ENCODE data around the gene FKBP14.

FKBP14 gene, protein sequence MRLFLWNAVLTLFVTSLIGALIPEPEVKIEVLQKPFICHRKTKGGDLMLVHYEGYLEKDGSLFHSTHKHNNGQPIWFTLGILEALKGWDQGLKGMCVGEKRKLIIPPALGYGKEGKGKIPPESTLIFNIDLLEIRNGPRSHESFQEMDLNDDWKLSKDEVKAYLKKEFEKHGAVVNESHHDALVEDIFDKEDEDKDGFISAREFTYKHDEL

DNA sequence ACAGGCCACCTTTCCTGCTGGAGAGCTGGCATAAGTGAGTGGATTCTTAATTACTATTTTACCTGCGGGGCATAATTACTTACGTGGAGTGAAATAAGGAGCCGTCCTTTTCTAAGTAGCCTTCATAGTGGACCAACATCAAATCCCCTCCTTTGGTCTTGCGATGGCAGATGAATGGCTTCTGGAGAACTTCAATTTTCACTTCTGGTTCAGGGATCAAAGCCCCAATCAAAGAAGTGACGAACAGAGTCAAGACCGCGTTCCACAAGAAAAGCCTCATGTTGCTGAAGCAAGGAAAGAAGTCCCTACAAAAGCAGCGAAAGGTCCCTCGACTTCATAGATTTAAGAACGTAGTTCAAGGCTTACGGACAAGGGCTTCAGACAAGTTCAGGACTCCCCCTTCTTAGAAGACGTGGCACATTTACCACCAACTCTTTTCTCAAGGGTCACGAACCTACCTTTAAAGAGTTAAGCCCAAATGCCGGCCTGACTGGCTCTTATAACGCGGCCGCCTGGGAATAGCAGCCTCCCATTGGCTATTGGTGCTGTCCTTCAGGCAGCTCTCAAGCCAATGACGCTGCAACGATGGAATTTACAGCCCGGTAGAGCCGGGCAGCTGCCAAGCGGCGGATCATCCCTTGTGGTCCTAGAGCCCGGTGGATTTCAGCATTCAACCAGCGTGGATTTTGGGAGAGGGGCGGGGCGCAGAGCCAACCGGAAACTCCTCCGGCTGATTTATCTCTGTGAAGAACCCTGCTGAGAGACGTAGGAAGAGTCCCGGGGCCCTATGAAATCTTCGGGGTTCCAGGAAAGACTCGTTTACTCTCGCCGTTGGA, at the start of gene FKBP14:
Gene FKBP14 (minus strand): TSS at position 474 of the 836 bp plus-strand sequence. CDS start 194 bp downstream, at position 280.
- TF ChIP-seq HDGF (IDR thresholded peaks at IDR 0.05; ENCODE audit: borderline replicate concordance) (no peak), L3MBTL2 (conservative IDR thresholded peaks at IDR 0.05) (peak; percentile 34; the same call in 1 of the 2 replicates), FOXM1 (IDR thresholded peaks at IDR 0.05; ENCODE audit: borderline replicate concordance) (peak; percentile 97), CTBP1 (IDR thresholded peaks at IDR 0.05; ENCODE audit: borderline replicate concordance) (peak; percentile 53; the same call in 1 of the 2 replicates), LEF1 (IDR thresholded peaks at IDR 0.05; ENCODE audit: borderline replicate concordance) (no peak), BHLHE40 (IDR thresholded peaks at IDR 0.05; ENCODE audit: borderline replicate concordance) (no peak), FOXK2 (IDR thresholded peaks at IDR 0.05) (no peak), SUZ12 (IDR thresholded peaks at IDR 0.05) (no peak)
- TF ChIP-seq, protein P1, sequence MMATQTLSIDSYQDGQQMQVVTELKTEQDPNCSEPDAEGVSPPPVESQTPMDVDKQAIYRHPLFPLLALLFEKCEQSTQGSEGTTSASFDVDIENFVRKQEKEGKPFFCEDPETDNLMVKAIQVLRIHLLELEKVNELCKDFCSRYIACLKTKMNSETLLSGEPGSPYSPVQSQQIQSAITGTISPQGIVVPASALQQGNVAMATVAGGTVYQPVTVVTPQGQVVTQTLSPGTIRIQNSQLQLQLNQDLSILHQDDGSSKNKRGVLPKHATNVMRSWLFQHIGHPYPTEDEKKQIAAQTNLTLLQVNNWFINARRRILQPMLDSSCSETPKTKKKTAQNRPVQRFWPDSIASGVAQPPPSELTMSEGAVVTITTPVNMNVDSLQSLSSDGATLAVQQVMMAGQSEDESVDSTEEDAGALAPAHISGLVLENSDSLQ (IDR thresholded peaks at IDR 0.05) = peak; percentile 100
- DNase-seq (ENCODE audit: extremely low spot score) = peak; percentile 93
- ChIA-PET POLR2A (no interaction called here), CTCF (no interaction called here)

DNA sequence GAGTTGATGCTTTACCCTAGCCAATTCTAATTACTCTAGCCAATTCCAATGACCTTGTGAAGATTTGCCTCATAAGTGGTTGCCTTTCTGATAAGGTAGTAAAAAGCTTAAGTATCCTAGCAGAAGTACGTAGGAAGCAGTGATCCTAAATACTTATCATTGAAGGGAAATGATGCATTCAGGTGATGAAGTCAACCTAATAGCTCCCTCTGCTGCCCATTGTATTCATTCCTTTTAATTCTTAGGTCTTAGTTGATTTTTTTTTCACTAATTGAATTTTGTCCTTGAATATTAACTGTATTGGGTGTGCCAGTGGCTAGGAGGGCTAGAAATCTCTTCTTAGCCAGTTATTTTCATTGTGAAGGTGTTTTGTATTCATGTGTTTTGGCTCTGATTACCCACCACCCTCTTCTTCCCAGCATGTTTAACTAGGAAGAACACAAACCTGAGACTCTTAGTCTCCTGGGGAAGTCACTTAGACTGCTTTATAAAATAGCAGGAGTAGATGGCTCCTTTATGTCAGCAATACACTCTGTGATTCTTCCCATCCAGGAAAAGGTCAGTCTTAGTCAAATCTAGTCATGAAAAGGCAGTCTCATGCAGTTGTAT, 48.0 kb upstream of the FKBP14 start:
- ChIA-PET CTCF (interaction anchor here (0.7 to 1.3 kb wide), 4 partner anchors 13 to 325 kb away, joined by 3 to 4 read pairs (median 4); no protein-coding TSS in a partner anchor), POLR2A (no interaction called here)
- peak; percentile 34 for DNase-seq (ENCODE audit: extremely low spot score)
- TF ChIP-seq HDGF (IDR thresholded peaks at IDR 0.05; ENCODE audit: borderline replicate concordance) (no peak), FOXA1 (IDR thresholded peaks at IDR 0.05) (no peak), CTBP1 (IDR thresholded peaks at IDR 0.05; ENCODE audit: borderline replicate concordance) (no peak), FOXM1 (IDR thresholded peaks at IDR 0.05; ENCODE audit: borderline replicate concordance) (no peak), TARDBP (IDR thresholded peaks at IDR 0.05) (no peak), ARNT (IDR thresholded peaks at IDR 0.05) (no peak), LEF1 (IDR thresholded peaks at IDR 0.05; ENCODE audit: borderline replicate concordance) (no peak), BHLHE40 (IDR thresholded peaks at IDR 0.05; ENCODE audit: borderline replicate concordance) (no peak), SUZ12 (IDR thresholded peaks at IDR 0.05) (no peak)
- TF ChIP-seq, protein P1 (IDR thresholded peaks at IDR 0.05) = no peak

DNA sequence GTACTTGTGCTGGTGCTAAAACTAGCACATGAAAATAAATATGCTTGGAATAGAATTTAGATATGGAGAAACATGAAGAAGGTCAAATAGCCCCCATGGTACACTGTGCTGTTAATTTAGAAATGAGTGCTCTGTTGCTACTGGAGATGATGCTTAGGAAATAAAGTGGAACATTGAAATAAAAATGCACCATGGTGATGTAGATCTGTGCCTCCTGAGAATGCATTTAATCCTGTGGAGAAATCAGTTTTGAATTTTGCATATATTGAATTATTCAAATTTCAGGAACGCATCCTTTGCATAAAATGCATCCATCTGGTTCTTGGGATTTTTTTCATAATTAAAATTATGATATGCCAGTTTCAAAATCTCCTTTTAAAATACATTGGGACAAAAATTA, 46.2 kb upstream of the FKBP14 start:
- POLR2A ChIA-PET = no interaction called here
- DNase-seq (ENCODE audit: extremely low spot score) = no peak
- CTCF ChIA-PET = interaction anchor here (0.7 kb wide), 2 partner anchors 11 to 444 kb away, joined by 5 to 7 read pairs; no protein-coding TSS in a partner anchor
- TF ChIP-seq FOXM1 (IDR thresholded peaks at IDR 0.05; ENCODE audit: borderline replicate concordance) (no peak), BHLHE40 (IDR thresholded peaks at IDR 0.05; ENCODE audit: borderline replicate concordance) (no peak), NFRKB (IDR thresholded peaks at IDR 0.05) (no peak)
- TF ChIP-seq, protein P1 (IDR thresholded peaks at IDR 0.05) = no peak

DNA sequence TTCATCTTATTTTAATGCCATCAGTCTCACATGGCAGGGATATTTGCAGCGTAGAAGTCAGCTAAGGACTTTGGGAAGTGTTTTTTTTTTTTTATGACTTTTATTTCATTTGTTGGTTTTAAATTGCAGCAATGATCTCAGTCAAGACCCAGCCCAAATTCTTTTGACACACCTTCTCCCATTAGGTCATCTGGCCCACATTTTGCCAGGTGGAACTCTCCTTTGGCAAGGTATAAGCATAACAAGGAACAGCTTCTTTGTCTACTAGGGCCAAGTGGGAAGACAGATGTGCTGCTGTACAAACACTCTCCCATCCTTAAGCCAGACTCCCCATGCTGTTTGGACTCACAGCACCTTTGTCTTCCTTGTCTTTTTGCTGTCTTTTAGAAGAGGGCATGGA, 43.5 kb upstream of the FKBP14 start:
- no peak for DNase-seq (ENCODE audit: extremely low spot score)
- TF ChIP-seq LEF1 (IDR thresholded peaks at IDR 0.05; ENCODE audit: borderline replicate concordance) = no peak
- TF ChIP-seq TARDBP (IDR thresholded peaks at IDR 0.05) = no peak
- no peak for TF ChIP-seq BHLHE40 (IDR thresholded peaks at IDR 0.05; ENCODE audit: borderline replicate concordance)
- CTCF ChIA-PET = no interaction called here
- POLR2A ChIA-PET = no interaction called here

DNA sequence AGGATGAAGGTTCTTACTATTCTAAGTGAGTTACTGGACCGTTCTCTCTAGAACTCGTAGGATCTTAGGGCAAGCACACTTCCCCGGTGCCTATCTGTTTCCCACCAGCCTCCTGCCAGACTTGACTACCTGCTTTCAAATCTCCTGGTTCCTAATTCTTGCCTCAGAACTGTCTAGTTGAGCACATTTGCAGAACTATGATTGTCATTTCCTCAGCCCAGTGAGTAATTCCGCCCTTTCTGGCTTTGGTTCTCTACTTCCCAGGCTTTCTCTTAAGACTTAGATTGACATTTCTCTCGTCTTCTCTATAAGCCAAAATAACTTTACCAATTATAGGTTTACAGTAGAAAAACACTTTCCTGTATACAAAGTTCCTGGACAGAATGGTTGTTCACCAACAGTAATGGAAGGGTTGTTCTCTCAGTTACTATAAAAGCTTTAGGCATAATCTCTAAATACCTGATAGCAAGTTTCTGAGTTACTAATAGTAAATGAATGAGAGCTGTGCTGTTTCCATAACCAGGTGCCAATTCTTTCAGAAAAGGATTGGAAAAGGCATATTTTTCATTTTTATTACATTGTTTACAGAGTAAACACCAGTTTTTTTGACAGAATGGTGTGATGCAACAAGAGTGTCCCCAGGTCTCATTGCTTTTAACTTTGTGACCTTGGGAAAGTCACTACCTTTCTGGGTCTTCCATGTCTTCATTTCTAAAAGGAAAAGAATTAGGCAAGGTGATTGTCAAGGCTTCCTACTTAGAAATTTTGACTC, 42.8 kb upstream of the FKBP14 start:
- TF ChIP-seq, protein P1 (IDR thresholded peaks at IDR 0.05) = no peak
- TF ChIP-seq TARDBP (IDR thresholded peaks at IDR 0.05) (no peak), L3MBTL2 (conservative IDR thresholded peaks at IDR 0.05) (no peak), SUZ12 (IDR thresholded peaks at IDR 0.05) (no peak), FOXM1 (IDR thresholded peaks at IDR 0.05; ENCODE audit: borderline replicate concordance) (no peak), ARNT (IDR thresholded peaks at IDR 0.05) (no peak), CTBP1 (IDR thresholded peaks at IDR 0.05; ENCODE audit: borderline replicate concordance) (no peak), BHLHE40 (IDR thresholded peaks at IDR 0.05; ENCODE audit: borderline replicate concordance) (no peak), FOXA1 (IDR thresholded peaks at IDR 0.05) (no peak), FOXK2 (IDR thresholded peaks at IDR 0.05) (no peak), HDGF (IDR thresholded peaks at IDR 0.05; ENCODE audit: borderline replicate concordance) (no peak), LEF1 (IDR thresholded peaks at IDR 0.05; ENCODE audit: borderline replicate concordance) (no peak), SP1 (IDR thresholded peaks at IDR 0.05) (no peak)
- no peak for DNase-seq (ENCODE audit: extremely low spot score)
- CTCF ChIA-PET = no interaction called here
- POLR2A ChIA-PET = no interaction called here

All from HEK293T (cell line).